NOMO-1 treated with dmso at 0.1 percent for 144 hours (cell line): ENCODE measurements around the gene METAP1D.
"Not testable (repeated sequence)": the region's sequence is repeated elsewhere in the genome, so short reads cannot be mapped to it uniquely, and the experiment has no call there.

Experiments used
- DNase-seq: peaks from one replicate; lab custom pipeline; 2025; ENCODE audit not compliant: unreplicated experiment; lab: John Stamatoyannopoulos, UW

The METAP1D gene

DNA sequence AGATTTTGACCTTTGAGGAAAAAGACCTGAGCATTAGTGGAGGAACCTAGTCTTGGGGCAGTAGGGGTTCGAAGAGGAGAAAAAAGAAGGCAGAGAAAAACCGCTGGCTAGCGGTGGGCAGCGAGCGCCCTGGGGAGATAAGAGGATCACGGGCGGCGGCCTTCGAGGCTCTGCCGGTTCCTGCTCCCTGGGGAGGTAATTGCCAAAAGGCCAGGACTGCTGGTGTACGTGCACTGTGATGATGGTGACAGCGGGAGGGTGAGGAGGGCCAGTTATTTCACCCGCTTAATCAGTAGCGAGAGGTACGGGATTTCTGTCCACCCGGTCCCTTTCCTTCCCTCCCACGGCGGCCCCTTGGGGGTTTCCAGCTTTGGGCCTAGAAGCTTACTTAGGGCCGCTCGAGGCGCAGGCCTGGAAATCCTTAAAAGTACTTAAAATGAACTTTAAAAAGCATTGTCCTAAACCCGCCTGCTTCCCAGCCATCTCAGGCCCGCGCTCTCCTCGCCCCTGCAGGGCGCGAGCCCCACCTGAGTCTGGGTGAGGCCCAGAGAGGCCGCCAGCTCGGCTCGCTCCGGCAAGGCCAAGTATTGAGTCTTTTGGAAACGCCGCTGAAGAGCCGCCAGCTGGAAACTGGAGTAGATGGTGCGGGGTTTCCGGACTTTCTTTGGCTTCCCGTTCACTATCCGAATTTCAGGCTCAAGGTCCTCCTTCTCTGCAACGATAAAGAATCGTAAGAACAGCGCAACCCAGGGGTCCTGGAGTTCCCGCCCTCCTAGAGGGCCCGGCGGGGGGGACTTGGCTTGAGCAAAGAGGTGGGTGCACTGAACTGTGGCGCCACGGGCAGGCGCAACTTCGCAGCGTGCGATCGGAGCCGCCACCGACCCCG lies 101.4 kb downstream of the METAP1D start:
- DNase-seq = no peak

DNA sequence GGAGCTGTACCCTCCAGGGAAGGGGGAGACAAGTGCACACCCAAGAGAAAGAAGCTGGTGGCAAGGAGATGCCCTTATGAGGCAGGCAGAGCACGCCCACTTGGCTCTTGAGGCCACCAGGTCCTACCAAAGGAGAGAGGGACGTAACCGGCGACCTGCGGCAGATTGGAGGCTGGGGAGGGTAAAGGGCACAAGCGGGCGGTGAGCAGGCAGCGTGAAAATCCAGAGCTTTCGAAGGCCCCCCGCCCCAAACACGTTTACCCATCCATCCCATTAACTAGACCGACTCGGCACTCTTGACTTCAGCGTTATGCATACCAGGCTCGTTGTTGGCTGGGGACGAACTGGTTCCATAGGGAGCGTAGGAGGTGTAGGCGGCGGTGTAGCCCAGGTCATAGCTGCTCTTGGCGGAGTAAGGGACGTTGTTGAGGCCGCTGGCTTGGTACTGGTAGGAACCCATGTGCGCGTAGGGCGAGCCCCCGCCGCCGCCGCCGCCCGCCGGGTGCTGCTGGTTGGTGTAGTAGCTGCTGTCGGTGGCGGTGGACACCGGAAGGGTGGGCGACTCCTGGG lies 102.2 kb downstream of the METAP1D start:
- DNase-seq = no peak

DNA sequence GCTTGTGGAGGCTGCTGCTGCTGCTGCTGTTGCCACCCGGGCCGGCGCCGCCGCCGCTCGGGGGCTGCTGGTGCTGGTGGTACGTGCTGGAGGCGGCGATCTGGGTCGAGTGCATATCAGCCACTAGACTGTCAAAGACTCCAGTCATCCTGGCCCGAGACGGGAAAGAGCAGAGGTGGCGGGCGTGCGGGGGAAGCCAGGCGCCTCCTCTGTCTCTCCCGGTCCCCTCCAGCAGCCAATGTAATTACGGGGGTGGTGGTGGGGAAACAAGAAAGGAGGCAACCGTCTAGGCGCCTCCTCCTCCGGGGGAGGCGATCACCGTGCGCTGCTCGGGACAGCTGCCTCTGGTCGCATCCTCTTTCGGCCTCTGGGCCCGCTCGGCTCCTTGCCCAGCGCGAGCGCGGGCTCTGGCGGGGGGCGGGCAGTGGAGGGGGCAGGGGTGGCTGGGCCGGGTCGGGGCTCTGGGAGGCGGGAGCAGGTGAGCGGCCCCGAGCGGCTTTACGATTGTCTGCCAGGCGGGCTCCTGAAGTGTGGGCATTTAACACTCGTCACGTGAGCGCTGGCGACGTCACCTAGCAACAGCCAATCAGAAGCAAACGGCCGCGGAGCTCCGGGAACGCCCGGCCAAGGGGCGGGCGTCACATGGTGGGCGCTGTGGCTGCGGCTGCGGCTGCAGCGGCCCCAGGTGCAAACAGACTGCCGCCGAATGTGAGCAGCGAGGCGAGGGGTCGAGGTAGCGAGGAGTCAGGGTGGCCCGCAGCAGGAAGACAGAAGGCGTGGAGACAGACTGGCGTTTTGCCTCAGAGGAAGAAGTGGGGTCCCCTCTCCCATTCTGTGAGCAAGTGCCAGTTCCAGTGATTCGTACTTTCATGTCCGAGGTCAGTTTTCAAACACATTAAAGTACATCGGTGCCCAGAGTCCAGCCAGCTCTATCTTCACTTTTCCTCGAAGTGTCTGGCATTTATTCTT lies 102.9 kb downstream of the METAP1D start, which contains the start of gene DLX2:
DLX2 (minus strand) TSS at position 510 of the 969 bp plus-strand sequence; CDS start at position 148, 362 bp downstream.
- peak; percentile 72 for DNase-seq

DNA sequence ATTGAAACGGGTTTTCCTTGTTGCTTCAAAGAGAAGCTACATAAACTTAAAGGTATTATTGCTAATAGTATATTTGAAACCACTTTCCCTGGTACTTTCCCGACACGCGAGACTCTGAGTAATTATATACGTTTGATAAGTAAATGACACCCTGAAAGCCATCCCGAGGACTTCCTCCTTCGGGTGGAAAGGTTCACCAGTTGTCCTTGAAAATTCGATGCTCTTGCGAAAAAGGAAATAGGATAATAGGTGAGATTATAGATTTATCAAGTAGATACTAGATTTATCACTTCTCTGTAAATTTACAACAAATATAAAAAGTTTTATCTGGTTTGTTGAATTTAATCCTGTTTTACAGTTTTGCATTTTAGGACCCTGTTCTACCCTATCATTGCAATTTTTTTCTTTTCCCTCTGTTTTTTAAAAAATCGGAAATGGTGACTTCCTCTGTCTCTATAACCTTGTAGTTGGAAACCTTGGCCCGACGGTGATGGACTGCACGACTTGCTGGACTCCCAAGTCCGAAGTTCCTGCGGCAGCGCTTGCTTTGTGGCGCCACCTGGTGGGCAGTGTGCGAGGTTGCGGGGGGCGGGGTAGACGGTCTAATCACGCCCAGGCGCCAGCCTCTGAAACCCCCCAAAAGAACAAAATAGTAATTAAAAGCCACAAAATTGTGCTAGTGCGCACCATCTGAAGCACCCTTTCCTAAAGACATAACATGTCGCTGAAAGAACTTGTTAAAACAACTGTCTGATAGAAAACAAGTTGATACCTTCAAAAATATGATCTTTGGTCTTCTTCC lies 103.9 kb downstream of the METAP1D start:
- DNase-seq = peak; percentile 40

DNA sequence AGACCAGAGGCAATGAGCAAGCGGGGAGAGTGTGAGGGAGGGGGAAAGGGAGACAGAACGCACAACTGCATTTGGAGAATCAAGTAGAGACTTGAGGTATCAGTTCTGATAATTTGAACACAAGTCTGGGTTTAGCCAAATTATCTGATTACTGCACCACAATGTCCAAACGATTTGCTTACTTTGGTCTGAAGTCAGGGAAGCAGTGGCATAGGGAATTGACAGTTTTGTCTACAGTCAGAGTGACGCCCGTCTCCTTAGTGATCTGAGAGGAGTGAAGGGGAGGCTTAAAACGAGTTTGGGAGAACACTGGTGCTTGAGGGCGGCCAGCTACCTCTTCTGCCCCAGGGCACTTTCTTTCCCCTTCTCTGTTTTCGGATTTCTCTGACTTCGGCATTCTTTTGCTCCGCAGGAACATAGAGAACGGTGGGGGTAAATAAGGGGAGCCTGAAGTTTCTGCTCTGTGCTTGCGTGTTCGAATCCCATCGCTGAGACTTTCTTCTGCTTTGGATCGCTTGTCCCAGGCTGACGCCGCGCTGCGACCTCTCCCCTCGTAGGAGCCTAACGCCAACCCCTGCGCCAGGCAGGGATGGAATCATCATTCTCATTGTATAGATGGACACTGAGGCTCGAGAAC lies 105.8 kb downstream of the METAP1D start:
- no peak for DNase-seq

DNA sequence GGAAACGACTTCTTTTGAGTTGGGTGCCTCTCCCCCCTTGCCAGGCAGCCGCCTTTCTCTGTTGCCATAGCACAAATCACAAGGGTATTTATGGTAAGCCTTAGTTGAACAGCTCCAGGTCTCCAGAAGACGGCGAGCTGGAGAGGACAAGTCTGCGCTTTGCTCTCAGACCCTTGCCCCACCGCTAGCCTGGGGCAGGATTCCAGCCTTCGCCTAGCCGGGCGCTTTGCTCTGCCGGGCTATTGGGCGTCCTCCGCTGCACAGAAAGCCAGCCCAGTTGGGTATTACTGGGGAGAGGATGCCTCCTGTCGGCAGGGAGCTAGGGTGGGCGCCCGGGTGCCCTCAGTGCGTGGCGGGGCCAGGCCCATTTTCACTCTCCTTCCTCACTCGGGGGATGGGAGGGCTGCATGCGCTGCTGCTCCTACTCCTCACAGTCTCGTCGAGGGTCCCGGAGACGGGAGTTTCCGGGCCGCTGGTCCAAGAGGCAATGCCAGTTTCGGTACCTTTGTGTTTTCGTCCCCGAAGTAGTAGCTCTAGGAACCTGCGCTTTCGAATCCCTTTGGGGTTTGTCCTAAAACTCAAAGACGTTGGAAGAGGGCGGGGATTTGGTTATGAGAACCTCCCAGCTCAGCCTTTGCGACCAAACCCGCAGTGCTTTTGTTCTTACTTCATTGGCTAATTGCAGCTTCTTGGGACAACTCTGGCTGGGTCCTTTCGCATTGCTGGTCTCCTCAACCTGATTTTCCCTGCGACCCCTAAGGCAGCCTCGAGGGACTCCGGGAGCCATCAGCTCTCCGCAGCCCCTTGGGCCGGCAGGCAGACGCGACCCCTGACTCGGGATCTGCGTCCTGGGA lies 106.6 kb downstream of the METAP1D start:
- peak; percentile 61 for DNase-seq

DNA sequence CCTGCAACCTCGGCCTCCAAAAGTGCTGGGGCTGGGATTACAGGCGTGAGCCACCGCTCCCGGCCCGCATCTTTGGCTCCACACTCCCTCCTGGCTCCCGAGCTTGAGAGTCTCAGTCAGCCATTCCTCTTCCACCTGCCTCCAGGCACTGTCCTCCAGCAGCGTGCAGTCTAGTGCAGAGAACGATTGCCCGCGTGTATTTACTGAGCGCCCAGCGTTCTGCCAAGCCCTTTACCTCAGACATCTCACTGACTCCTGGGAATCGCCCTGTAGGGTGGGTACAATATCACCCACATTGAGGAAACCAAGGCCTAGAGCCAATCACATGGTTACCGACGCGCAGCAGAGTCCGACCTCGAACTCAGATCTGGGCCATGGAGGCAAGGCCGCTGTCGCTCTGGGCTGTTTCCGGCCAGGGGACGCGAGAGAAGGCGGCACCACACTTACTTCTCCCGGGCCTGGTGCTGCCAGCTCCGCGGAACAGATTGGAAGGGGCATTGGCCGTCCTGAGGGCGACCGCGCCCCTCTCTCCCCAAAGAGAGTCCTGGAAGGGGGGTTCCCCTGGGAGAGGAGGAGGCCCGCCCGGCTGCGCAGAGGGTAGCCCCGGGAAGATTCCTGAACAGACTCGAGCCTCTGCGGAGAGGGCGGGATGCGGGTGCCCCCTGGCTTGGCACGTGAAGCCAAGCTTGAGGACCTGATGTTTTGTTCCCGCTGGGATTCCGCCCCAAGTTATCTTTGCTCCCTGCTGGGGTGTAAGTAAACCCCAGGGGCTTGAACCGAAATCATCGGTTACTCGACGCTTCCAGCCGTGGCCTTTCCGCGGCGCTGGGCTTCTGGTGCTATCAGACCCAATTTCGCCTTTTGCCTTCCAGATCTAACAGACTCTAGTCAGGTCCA lies 108.2 kb downstream of the METAP1D start:
- DNase-seq = no peak

DNA sequence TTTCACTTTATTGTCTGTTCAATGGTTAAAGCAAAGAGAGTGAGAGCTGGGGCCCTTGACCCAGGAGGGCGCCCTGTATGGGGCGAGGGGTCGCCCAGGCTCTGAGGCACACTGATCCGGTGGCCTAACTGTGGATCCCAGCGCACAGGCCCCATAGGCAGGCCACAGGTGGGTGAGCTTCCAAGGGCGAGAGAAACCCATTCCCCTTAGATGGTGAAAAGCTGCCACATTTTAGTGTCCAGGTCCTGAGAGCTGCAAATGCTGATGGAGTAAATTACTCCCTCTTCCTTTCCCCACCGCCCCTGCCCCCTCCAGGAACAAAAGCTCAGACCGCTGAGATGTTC lies 108.8 kb downstream of the METAP1D start:
- no peak for DNase-seq

DNA sequence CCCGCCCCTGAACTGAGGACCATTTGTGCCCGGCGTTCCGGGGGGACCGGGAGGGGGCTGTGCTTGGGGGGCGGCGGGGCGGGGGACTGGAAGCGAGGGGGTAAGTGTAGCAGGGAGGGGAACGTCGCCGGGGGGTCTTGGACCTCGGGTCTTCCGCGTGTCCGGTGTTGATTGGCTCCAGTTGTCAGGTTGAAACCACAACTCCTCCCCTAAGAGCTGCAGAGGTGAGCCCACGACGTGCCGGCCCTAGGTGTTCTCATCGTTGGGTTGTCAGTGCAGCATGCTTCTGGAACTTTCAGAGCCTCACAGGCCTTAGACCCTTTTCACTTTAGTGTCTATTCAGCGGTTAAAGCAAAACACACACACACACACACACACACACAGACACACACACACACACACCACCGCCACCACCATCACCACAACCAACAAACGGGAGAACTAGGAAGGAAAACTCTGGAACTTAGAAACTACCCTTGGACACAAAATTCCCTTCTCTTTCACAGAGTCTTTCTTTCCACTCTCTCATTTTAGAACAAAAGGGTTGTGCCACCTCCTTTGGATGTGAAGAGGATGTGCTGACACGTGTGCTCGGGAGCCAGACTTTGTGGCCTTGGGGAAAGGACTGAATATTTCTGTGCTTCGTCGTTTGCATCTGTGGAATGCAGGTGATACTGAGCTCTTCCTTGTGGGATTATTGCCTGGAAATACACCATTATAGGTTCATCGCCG lies 109.7 kb downstream of the METAP1D start:
- no peak for DNase-seq

DNA sequence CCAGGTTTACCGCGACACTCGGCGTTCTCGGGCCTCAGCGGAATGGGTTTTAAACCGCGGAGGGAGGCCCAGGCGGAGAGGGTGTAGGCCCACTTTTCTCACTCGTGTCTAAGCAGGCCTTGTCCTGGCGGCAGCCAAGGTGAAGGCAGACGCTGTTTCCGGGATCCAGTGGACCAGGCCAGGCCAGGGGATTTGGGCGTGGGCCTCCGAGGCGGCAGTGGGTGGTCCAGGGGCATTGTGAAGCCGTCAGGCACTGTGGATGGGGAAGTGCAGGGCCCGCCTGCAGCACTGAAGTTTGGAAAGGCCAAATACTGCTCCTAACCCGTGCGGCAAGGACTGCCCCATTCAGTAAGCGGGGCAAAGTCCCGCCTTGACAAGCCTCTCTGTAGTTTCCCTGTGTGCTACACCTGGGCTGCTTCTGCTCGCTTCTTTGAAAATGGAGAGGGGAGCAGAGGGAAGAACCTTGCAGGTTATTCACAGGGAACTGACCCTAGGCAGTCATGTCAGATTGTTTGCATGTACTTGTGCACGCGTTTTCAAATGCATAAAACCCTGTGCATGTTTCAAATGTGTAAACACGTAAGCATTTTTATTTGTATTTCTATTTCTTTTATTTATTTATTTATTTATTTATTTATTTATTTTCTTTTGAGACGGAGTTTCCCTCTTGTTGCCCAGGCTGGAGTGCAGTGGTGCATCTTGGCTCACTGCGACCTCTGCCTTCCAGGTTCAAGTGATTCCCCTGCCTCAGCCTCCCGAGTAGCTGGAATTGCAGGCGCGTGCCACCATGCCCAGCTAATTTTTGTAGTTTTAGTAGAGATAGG lies 110.4 kb downstream of the METAP1D start:
- no peak for DNase-seq

DNA sequence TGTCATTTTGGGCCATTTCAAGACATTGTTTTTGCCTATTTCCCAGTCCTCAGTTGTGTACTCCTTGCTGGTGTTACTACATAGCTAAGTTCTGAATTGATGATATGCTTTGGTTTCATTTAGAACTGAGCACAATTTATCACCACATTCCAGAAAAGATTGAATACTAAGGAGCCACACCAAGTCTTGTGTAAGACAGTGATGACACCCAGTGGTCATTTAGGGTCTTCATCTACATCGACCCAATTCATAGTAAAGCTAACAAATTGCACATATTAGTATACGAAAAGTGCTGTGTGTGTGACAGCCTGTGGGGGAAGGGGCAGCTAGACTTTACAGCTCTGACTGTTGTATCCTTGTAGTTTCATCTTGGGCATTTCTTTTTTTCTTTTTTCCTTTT lies 113.9 kb downstream of the METAP1D start:
- no peak for DNase-seq

DNA sequence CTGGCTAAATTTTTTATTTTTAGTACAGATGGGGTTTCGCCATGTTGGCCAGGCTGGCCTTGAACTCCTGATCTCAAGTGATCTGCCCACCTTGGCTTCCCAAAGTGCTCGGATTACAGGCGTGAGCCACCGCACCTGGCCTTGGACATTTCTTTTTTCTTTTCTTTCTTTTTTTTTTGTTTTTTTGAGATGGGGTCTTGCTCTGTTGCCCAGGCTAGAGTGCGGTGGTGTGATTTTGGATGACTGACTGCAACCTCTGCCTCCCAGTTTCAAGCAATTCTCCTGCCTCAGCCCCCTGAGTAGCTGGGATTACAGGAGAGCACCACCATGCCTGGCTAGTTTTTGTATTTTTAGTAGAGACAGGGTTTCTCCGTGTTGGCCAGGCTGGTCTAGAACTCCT lies 114.4 kb downstream of the METAP1D start:
- not testable (repeated sequence) for DNase-seq

DNA sequence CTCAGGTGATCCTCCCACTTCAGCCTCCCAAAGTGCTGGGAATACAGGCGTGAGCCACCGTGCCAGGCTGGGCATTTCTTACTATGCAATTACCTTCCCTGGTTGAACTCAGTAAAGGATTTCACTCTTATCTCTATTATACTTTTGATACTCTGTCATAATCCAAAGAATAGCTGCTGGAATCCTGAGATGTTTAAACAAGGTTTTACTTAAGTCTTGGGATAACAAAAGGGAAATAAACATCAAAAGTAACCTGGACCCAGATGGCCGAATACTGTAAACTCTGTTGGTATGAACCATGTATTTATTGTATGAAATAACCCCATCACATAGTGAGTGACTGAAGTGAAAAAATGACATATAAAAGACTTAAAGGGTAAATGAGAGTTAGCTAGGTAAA lies 114.8 kb downstream of the METAP1D start:
- DNase-seq = no peak

DNA sequence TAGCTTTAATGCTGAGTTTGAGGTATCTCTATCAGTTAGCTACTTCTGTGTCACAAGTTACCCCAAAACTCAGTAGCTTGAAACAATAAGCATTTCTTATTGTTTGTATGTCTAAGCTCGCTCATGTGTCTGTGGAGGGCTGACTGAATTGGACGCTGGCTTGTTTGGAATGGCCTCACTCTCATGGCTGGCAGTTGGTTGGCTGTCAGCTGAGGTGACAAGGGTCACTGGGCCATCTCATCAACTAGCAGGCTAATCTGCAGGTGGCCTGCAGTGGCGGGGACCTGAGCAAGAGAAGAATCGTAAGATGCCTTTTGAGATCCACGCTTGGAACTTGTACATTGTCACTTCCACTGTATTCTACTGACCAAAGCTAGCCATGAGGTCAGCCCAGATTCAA lies 116.4 kb downstream of the METAP1D start:
- DNase-seq = no peak

DNA sequence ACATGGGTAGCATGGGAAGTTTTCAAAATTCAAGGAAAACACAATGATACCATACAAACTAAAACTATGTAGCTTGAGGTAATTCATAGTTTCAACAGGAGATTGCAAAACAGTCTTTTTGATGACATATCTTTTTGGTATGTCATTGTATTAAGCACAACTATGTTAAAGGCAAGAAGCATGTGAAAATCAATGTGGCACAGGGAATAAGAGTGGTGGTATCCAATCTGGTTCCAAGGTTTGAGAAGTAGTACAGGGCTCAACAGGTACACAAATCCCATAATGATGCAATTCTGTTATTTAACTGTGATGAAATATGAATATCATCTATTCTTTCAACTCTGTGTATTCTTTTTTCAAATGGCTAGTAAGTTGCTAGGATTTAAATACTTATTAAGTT lies 119.3 kb downstream of the METAP1D start:
- DNase-seq = no peak

DNA sequence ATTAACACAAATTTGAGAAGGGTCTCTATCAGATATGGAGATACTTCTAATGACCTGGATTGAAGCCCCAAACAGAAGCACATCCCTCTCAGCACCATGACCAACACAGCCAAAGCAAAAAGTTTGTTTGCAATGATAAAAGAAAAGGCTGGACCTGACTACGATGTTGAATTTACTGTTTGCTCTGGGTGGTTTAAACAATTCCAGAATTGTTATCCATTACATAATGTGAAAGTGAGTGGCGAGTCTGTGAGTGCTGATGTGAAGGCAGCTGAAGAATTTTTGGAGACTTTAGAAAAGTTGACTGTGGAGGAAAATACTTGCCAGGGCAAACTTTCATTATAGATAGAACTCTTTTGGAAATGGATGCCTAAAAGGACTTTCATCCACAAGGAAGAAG lies 120.4 kb downstream of the METAP1D start:
- no peak for DNase-seq

DNA sequence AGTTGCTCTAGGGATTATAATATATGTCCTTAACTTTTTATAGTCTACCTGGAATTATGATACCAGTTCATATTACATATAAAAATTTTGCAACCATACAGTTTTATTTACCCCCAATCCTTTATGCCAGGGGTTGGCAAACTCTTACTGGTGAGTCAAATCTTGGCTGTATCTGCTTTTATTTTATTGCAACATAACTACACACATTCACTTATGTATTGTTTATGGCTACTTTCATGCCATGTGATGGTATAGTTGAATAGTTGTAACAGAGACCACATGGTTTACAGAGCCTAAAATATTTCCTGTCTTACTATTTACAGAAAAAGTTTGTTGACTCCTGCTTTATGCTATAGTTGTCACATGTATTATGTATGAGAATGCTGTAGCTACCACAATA lies 128.7 kb downstream of the METAP1D start:
- no peak for DNase-seq
